Pulmonary artery endothelial cell (primary cell): ENCODE data around the gene FRG2B. TPM values are rescaled to one million over a fixed set of nuclear protein-coding genes. Genes with fewer than 3 reads are reported as not detected.
"Not testable (repeated sequence)": the region's sequence is repeated elsewhere in the genome, so short reads cannot be mapped to it uniquely, and the experiment has no call there.

Experiments
- DNase-seq: peaks from one replicate; pipeline ENCODE4 v3.0.0-alpha.2; 2011; ENCODE audit warnings: low read depth, low spot score
- total RNA-seq: library from RNA; depleted of rRNA; stranded (reverse); fragments of >200 nt; gene quantifications from 2 replicates; pipeline ENCODE4 v1.2.3, GENCODE V29; 2014

The FRG2B gene
- total RNA-seq, 1 donor from 2014 or later, result not detected

DNA sequence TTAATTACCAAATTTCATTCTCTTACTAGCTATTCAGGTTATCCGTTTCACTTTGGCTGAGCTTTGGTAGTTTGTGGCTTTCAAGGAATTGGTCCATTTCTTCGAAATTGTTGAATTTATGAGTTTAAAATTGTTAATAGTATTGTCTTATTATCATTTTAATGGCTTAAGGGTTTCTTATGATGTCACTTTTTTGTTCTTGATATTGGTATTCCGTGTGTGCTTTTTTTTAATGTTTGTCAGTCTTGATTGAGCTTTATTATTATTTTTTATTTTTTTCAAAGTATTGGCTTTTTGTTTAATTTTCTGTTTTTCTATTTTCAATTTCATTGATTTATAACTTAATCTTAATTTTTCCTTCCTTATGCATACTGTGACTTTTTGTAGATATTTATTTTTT lies 25.9 kb downstream of the FRG2B start:
- DNase-seq, result no peak

DNA sequence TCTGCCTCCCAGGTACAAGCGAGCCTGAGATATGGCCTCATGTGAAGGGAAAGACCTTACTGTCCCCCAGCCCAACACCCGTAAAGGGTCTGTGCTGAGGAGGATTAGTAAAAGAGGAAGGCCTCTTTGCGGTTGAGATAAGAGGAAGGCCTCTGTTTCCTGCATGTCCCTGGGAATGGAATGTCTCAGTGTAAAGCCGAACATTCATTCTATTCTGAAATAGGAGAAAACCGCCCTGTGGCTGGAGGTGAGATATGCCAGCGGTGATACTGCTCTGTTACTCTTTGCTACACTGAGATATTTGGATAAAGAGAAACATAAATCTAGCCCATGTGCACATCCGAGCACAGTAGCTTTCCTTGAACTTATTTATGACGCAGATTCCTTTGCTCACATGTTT lies 26.7 kb downstream of the FRG2B start:
- DNase-seq, result not testable (repeated sequence)

DNA sequence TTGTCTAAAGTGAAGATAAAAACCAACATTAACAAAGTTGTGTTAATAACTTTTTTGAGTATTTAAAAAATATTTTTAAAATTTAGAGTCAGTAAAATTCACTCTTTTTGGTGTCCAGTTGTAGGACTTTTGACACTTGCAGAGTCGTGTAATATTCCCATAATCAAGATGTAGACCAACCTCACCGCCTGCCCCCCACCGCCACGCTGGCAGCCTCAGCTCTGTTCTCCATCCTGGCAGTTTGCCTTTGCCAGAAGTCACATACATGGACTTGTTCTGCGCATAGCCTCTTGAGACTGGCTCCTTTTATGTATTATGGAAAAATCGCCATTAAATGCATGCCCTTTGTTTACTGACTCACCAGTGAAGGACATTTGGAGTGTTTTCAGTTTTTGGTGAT lies 33.9 kb downstream of the FRG2B start:
- DNase-seq, result no peak

DNA sequence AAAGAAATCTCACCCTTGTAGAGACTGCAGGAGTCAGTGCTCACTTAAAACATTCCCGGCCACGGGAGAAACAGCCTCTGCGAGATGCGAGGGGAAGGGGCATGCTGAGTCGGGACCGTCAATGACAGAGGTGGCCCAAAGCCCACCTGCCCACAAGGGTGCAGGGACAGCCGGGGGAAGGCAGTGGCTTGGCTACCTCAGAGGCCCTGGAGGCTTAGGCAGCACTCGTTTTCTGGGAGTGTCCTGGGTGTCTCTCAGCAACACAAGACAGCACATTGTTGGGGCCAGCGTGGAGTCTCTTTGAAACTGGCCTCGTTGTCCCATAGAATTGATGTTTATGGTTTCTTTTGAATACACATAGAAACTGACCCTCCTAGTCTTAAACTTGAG lies 35.6 kb downstream of the FRG2B start:
- no peak for DNase-seq

DNA sequence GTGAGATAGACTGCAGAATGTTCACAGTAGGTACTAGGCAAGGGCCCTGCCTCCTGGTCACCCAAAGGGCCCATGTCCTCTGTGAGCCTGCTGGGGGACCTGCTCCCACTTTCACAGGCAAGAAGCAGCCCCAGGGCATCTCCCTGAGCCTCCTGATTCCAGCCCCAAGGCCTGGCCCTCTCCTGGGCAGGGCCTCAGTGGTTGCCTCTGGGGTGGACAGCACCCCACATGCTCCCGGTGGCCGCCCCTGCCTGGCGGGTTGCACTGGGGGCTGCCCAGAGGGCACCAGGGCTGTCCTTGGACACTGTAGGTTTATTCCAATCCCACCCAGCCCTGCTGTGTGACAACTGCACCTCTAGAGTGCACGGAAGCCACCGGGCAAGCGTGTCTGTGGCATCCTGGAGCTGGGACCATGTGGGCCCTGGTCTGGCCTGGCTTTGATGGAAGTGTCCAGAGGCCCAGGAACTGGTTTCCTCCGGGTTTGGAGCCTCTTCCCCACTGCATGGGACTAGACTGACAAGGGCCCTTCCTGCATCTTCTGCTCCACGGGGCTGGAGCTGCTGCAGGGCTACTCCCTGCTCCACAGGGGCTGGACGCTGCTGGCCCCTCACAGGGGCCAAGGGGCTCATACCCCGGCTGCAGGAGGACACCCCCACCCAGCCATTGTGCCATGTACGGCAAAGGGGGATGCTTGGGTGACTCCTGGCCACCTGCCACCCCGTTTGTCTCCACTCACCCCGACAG lies 36.2 kb downstream of the FRG2B start:
- no peak for DNase-seq

DNA sequence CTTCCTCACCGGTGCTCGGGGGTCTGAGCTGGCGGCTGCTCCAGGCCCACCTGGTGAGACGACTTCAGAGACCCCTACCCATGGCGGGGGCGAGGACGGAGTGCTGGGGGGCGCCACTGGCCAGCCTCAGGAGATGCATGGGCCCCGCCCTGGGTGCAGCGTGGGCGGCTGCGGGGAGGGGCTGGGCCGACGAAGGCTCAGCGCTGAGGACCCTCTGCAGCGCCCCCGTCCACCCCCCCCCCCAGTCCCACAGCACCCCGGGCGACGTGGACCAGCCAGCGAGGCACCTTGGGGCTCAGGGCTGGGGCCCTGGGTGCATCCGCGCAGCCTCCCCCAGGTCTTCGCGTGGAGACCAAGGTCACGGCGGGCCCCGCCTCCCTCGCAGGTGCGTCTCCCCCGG lies 49.6 kb downstream of the FRG2B start:
- not testable (repeated sequence) for DNase-seq

Other genes with a start within 250 kb of the FRG2B start
- 5.8 and 8.8 TPM in 2 replicates for gene PAOX, start 247.5 kb downstream of the FRG2B start, total RNA-seq
- 46.0 and 56.7 TPM in 2 replicates for gene MTG1, start 232.6 kb downstream of the FRG2B start, total RNA-seq
- not detected in 2 replicates for gene SPRN, start 202.2 kb downstream of the FRG2B start, total RNA-seq
- gene SCART1, start 172.8 kb downstream of the FRG2B start, total RNA-seq, result 0.25 and 0.73 TPM in 2 replicates
- gene CYP2E1, start 99.4 kb downstream of the FRG2B start, total RNA-seq, result 0.13 TPM in 1 of 2 replicates, not detected in the other
- 0.21 TPM in 1 of 2 replicates, not detected in the other for gene SYCE1, start 61.2 kb downstream of the FRG2B start, total RNA-seq